ENCODE results near the gene DYNLT2.

The DYNLT2 gene

GRCh38 chr6:169791721-169792131, 40.4 kb upstream of the DYNLT2 start:
- no peaks in the 10 kb centered on the region for H3K36me3 ChIP-seq (ENCODE audit: control insufficient read depth, insufficient read depth, low read length, severe bottlenecking)
- no peak overlapping the region for H3K4me3 ChIP-seq (ENCODE audit: low read length)
- no peaks in the 10 kb centered on the region for H3K27me3 ChIP-seq (replicated peaks; ENCODE audit: control insufficient read depth, insufficient read depth, low read length)
- H3K4me1 ChIP-seq (ENCODE audit: control insufficient read depth, insufficient read depth, low read length) = peaks cover 25% of the 10 kb centered on the region
- H3K9ac ChIP-seq (ENCODE audit: low read length) = no peak overlapping the region
- H3K9me3 ChIP-seq (ENCODE audit: control insufficient read depth, low read length) = no peaks in the 10 kb centered on the region
- DNase-seq (ENCODE audit: low read depth) = no peak

GRCh38 chr6:169789944-169790927, 38.9 kb upstream of the DYNLT2 start:
- Histone ChIP-seq H3K4me3 (ENCODE audit: low read length) (peak overlapping the region; percentile 79), H3K9ac (ENCODE audit: low read length) (peak overlapping the region; percentile 60), H3K4me1 (ENCODE audit: control insufficient read depth, insufficient read depth, low read length) (peaks cover 25% of the 10 kb centered on the region), H3K36me3 (ENCODE audit: control insufficient read depth, insufficient read depth, low read length, severe bottlenecking) (no peaks in the 10 kb centered on the region), H3K9me3 (ENCODE audit: control insufficient read depth, low read length) (no peaks in the 10 kb centered on the region), H3K27me3 (replicated peaks; ENCODE audit: control insufficient read depth, insufficient read depth, low read length) (no peaks in the 10 kb centered on the region)
- peak; percentile 90 for DNase-seq (ENCODE audit: low read depth)

GRCh38 chr6:169789146-169789943, 38.0 kb upstream of the DYNLT2 start:
- no peaks in the 10 kb centered on the region for H3K9me3 ChIP-seq (ENCODE audit: control insufficient read depth, low read length)
- H3K27me3 ChIP-seq (replicated peaks; ENCODE audit: control insufficient read depth, insufficient read depth, low read length) = no peaks in the 10 kb centered on the region
- peaks cover 17% of the 10 kb centered on the region for H3K4me1 ChIP-seq (ENCODE audit: control insufficient read depth, insufficient read depth, low read length)
- peak overlapping the region; percentile 79 for H3K4me3 ChIP-seq (ENCODE audit: low read length)
- DNase-seq (ENCODE audit: low read depth) = no peak
- no peaks in the 10 kb centered on the region for H3K36me3 ChIP-seq (ENCODE audit: control insufficient read depth, insufficient read depth, low read length, severe bottlenecking)
- H3K9ac ChIP-seq (ENCODE audit: low read length) = peak overlapping the region; percentile 60

- H3K27me3 ChIP-seq (replicated peaks; ENCODE audit: control insufficient read depth, insufficient read depth, low read length) = no peaks in the 10 kb centered on the region
- no peaks in the 10 kb centered on the region for H3K36me3 ChIP-seq (ENCODE audit: control insufficient read depth, insufficient read depth, low read length, severe bottlenecking)
- no peaks in the 10 kb centered on the region for H3K9me3 ChIP-seq (ENCODE audit: control insufficient read depth, low read length)
- DNase-seq (ENCODE audit: low read depth) = no peak
- H3K9ac ChIP-seq (ENCODE audit: low read length) = no peak overlapping the region
- H3K4me1 ChIP-seq (ENCODE audit: control insufficient read depth, insufficient read depth, low read length) = peaks cover 19% of the 10 kb centered on the region
- H3K4me3 ChIP-seq (ENCODE audit: low read length) = no peak overlapping the region
Measured at GRCh38 chr6:169788809-169789145, 37.4 kb upstream of the DYNLT2 start.

- Histone ChIP-seq H3K36me3 (ENCODE audit: control insufficient read depth, insufficient read depth, low read length, severe bottlenecking) (no peaks in the 10 kb centered on the region), H3K9ac (ENCODE audit: low read length) (no peak overlapping the region), H3K4me3 (ENCODE audit: low read length) (no peak overlapping the region), H3K4me1 (ENCODE audit: control insufficient read depth, insufficient read depth, low read length) (peaks cover 22% of the 10 kb centered on the region), H3K27me3 (replicated peaks; ENCODE audit: control insufficient read depth, insufficient read depth, low read length) (no peaks in the 10 kb centered on the region), H3K9me3 (ENCODE audit: control insufficient read depth, low read length) (no peaks in the 10 kb centered on the region)
- no peak for DNase-seq (ENCODE audit: low read depth)
Measured at GRCh38 chr6:169787797-169788196, 36.4 kb upstream of the DYNLT2 start.

- Histone ChIP-seq H3K27me3 (replicated peaks; ENCODE audit: control insufficient read depth, insufficient read depth, low read length) (no peaks in the 10 kb centered on the region), H3K36me3 (ENCODE audit: control insufficient read depth, insufficient read depth, low read length, severe bottlenecking) (no peaks in the 10 kb centered on the region), H3K4me3 (ENCODE audit: low read length) (no peak overlapping the region), H3K9ac (ENCODE audit: low read length) (no peak overlapping the region), H3K9me3 (ENCODE audit: control insufficient read depth, low read length) (no peaks in the 10 kb centered on the region), H3K4me1 (ENCODE audit: control insufficient read depth, insufficient read depth, low read length) (peaks cover 21% of the 10 kb centered on the region)
- no peak for DNase-seq (ENCODE audit: low read depth)
Measured at GRCh38 chr6:169786349-169786748, 35.0 kb upstream of the DYNLT2 start.

- no peak for DNase-seq (ENCODE audit: low read depth)
- no peak overlapping the region for H3K9ac ChIP-seq (ENCODE audit: low read length)
Measured at GRCh38 chr6:169785566-169785965, 34.2 kb upstream of the DYNLT2 start.

GRCh38 chr6:169784821-169785340, 33.5 kb upstream of the DYNLT2 start:
- no peak overlapping the region for H3K4me3 ChIP-seq (ENCODE audit: low read length)
- peaks cover 9% of the 10 kb centered on the region for H3K4me1 ChIP-seq (ENCODE audit: control insufficient read depth, insufficient read depth, low read length)
- no peaks in the 10 kb centered on the region for H3K9me3 ChIP-seq (ENCODE audit: control insufficient read depth, low read length)
- no peaks in the 10 kb centered on the region for H3K27me3 ChIP-seq (replicated peaks; ENCODE audit: control insufficient read depth, insufficient read depth, low read length)
- peaks cover 3% of the 10 kb centered on the region for H3K36me3 ChIP-seq (ENCODE audit: control insufficient read depth, insufficient read depth, low read length, severe bottlenecking)
- no peak overlapping the region for H3K9ac ChIP-seq (ENCODE audit: low read length)
- DNase-seq (ENCODE audit: low read depth) = no peak

More at GRCh38 chr6:169785566-169785965, 34.2 kb upstream of the DYNLT2 start:
- Histone ChIP-seq H3K9me3 (ENCODE audit: control insufficient read depth, low read length) (no peaks in the 10 kb centered on the region), H3K4me1 (ENCODE audit: control insufficient read depth, insufficient read depth, low read length) (peaks cover 13% of the 10 kb centered on the region), H3K27me3 (replicated peaks; ENCODE audit: control insufficient read depth, insufficient read depth, low read length) (no peaks in the 10 kb centered on the region), H3K4me3 (ENCODE audit: low read length) (no peak overlapping the region), H3K36me3 (ENCODE audit: control insufficient read depth, insufficient read depth, low read length, severe bottlenecking) (peaks cover 3% of the 10 kb centered on the region)

GRCh38 chr6:169783971-169784820, 32.8 kb upstream of the DYNLT2 start:
- DNase-seq (ENCODE audit: low read depth) = no peak
- H3K9me3 ChIP-seq (ENCODE audit: control insufficient read depth, low read length) = no peaks in the 10 kb centered on the region
- no peaks in the 10 kb centered on the region for H3K27me3 ChIP-seq (replicated peaks; ENCODE audit: control insufficient read depth, insufficient read depth, low read length)
- peaks cover 5% of the 10 kb centered on the region for H3K4me1 ChIP-seq (ENCODE audit: control insufficient read depth, insufficient read depth, low read length)
- H3K36me3 ChIP-seq (ENCODE audit: control insufficient read depth, insufficient read depth, low read length, severe bottlenecking) = peaks cover 9% of the 10 kb centered on the region
- H3K4me3 ChIP-seq (ENCODE audit: low read length) = no peak overlapping the region
- H3K9ac ChIP-seq (ENCODE audit: low read length) = no peak overlapping the region

GRCh38 chr6:169783401-169783800, 32.0 kb upstream of the DYNLT2 start:
- Histone ChIP-seq H3K9me3 (ENCODE audit: control insufficient read depth, low read length) (no peaks in the 10 kb centered on the region), H3K9ac (ENCODE audit: low read length) (no peak overlapping the region), H3K4me1 (ENCODE audit: control insufficient read depth, insufficient read depth, low read length) (peaks cover 5% of the 10 kb centered on the region), H3K36me3 (ENCODE audit: control insufficient read depth, insufficient read depth, low read length, severe bottlenecking) (peaks cover 13% of the 10 kb centered on the region), H3K27me3 (replicated peaks; ENCODE audit: control insufficient read depth, insufficient read depth, low read length) (no peaks in the 10 kb centered on the region), H3K4me3 (ENCODE audit: low read length) (no peak overlapping the region)
- DNase-seq (ENCODE audit: low read depth) = no peak

All from adipocyte (in vitro differentiated cells).